SKM-1 (cell line): Measurements from ENCODE around the gene KRT10.
"Not testable (repeated sequence)": the region's sequence is repeated elsewhere in the genome, so short reads cannot be mapped to it uniquely, and the experiment has no call there.

Source experiments
- DNase-seq: peaks from one replicate; lab custom pipeline; 2025; ENCODE audit not compliant: unreplicated experiment; lab: John Stamatoyannopoulos, UW

The KRT10 gene

GRCh38 chr17:40822132-40822812, at the start of gene KRT10:
KRT10 (minus strand) TSS chr17:40822614; CDS start chr17:40822585, 29 bp downstream.
- DNase-seq, result no peak

GRCh38 chr17:40871316-40871715, 48.9 kb upstream of the KRT10 start:
- no peak for DNase-seq

- DNase-seq, result no peak
Observed at GRCh38 chr17:40870136-40870535, 47.7 kb upstream of the KRT10 start.

- DNase-seq, result no peak
Observed at GRCh38 chr17:40866838-40867237, 44.4 kb upstream of the KRT10 start, which contains the start of gene KRT12. KRT12 (minus strand) TSS chr17:40867223; CDS start chr17:40867186, 37 bp downstream.

GRCh38 chr17:40864661-40865390, 42.4 kb upstream of the KRT10 start:
- no peak for DNase-seq

GRCh38 chr17:40862985-40863733, 40.7 kb upstream of the KRT10 start:
- no peak for DNase-seq

GRCh38 chr17:40859536-40859935, 37.1 kb upstream of the KRT10 start:
- no peak for DNase-seq

GRCh38 chr17:40858667-40859066, 36.3 kb upstream of the KRT10 start:
- DNase-seq, result not testable (repeated sequence)

- no peak for DNase-seq
Observed at GRCh38 chr17:40857535-40857934, 35.1 kb upstream of the KRT10 start.

GRCh38 chr17:40854175-40854814, 31.9 kb upstream of the KRT10 start:
- no peak for DNase-seq

GRCh38 chr17:40852364-40852763, 29.9 kb upstream of the KRT10 start:
- DNase-seq, result no peak

- DNase-seq, result no peak
Observed at GRCh38 chr17:40850293-40850972, 28.0 kb upstream of the KRT10 start.

GRCh38 chr17:40849723-40850122, 27.3 kb upstream of the KRT10 start:
- DNase-seq, result no peak

- no peak for DNase-seq
Observed at GRCh38 chr17:40848583-40849235, 26.3 kb upstream of the KRT10 start.

GRCh38 chr17:40846515-40847144, 24.2 kb upstream of the KRT10 start:
- no peak for DNase-seq

- DNase-seq, result no peak
Observed at GRCh38 chr17:40844671-40845107, 22.3 kb upstream of the KRT10 start.

- no peak for DNase-seq
Observed at GRCh38 chr17:40843242-40843641, 20.8 kb upstream of the KRT10 start.

GRCh38 chr17:40841246-40841645, 18.8 kb upstream of the KRT10 start:
- DNase-seq, result no peak

- no peak for DNase-seq
Observed at GRCh38 chr17:40839194-40839593, 16.8 kb upstream of the KRT10 start.

- no peak for DNase-seq
Observed at GRCh38 chr17:40836020-40836419, 13.6 kb upstream of the KRT10 start.
